Prostate gland (tissue), 2 donors: ENCODE results near the gene NHS.

Experiments
- POLR2A ChIP-seq: fragments of 450-650 bp; IDR thresholded peaks from one replicate; pipeline ENCODE4 v1.6.1; 2016; ENCODE audit warnings: antibody characterized with exemption, mild to moderate bottlenecking
- POLR2AphosphoS5 ChIP-seq: sonication (generic); formaldehyde crosslinking; IDR thresholded peaks from one replicate; pipeline ENCODE4 v1.6.1; 2017; ENCODE audit warnings: antibody characterized with exemption
- TF ChIP-seq, protein P1 (sequence below), 4 experiments: fragments of 200-600 bp in 2 of 4; fragments of 450-650 bp in 2 of 4; sonication (generic) in 2 of 4; IDR thresholded peaks; 1 replicate in 3 of 4; 2 replicates in 1 of 4; pipeline ENCODE4 v1.5.1; 2016 to 2019; ENCODE audit warnings: antibody characterized with exemption in 4 of 4, mild to moderate bottlenecking in 2 of 4, moderate library complexity in 2 of 4

DNA sequence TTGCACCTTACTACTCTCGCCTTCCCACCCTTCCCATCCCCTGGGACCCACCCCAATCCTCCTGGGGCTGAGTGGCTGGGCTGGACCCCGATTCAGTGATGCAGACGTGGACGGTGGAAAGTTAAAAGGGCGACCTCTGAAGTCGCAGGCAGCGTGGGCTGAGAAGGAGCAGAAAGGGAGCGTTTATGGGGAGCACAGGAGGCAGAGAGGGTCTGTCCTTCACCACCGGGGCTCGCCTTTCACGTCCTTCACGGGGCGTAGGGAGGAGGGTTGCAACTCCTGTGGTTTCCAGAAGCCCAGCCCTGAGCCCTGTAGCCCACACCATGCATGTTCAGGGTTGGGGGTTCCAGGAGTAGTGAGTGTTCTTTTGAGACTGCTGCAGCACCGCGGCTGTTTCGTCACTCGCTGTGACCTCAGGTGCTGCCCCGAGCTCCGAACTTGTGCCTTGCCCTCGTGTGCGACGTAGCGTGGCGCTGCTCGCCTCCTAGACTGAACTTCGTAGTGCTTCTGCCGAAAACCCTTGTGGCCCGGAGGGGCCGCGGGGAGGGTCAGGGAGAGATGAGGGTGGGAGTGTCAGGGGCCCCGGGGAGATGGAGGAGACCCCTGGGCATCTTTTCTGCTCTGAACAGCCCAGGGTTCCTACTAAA is 1.6 kb downstream of the NHS start:
- TF ChIP-seq POLR2A = no peak
- TF ChIP-seq POLR2AphosphoS5 = no peak
- TF ChIP-seq, protein P1, sequence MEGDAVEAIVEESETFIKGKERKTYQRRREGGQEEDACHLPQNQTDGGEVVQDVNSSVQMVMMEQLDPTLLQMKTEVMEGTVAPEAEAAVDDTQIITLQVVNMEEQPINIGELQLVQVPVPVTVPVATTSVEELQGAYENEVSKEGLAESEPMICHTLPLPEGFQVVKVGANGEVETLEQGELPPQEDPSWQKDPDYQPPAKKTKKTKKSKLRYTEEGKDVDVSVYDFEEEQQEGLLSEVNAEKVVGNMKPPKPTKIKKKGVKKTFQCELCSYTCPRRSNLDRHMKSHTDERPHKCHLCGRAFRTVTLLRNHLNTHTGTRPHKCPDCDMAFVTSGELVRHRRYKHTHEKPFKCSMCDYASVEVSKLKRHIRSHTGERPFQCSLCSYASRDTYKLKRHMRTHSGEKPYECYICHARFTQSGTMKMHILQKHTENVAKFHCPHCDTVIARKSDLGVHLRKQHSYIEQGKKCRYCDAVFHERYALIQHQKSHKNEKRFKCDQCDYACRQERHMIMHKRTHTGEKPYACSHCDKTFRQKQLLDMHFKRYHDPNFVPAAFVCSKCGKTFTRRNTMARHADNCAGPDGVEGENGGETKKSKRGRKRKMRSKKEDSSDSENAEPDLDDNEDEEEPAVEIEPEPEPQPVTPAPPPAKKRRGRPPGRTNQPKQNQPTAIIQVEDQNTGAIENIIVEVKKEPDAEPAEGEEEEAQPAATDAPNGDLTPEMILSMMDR (IDR thresholded peaks at IDR 0.05) = no peak
